Vagina (tissue), 2 donors: Measurements from ENCODE around the gene TPD52L1.

ENCODE experiments used
- CTCF ChIP-seq, 3 experiments: fragments of 450-650 bp in 2 of 3; fragments of 200-600 bp in 1 of 3; sonication (generic) in 1 of 3; IDR thresholded peaks; one replicate each; pipeline ENCODE4 v1.5.1; 2017 to 2019; ENCODE audit warnings: antibody characterized with exemption in 3 of 3, mild to moderate bottlenecking in 2 of 3, moderate library complexity in 2 of 3
- POLR2A ChIP-seq, 2 donors: fragments of 450-650 bp; IDR thresholded peaks; one replicate each; pipeline ENCODE4 v1.6.1; 2017; ENCODE audit warnings: antibody characterized with exemption in 2 of 2, mild to moderate bottlenecking in 2 of 2, moderate library complexity in 2 of 2

DNA sequence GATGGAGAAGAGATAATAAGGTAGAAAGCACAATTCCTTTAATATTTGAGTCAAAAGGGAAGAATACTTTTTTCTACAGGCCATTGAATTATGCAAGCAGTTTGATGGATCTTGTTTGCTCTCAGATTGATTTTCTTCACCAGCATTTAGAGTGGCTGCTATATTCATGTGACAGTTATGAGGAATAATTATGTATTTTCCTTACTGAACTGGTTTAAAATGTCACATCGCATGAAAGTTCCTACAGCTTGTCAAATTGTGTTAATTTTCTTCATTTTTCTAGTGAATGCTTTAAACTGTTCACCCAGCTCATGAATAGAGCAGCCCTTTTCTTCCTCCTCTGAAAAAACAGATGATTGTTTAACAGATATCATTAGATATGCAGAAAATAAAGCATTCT is 37.4 kb upstream of the TPD52L1 start:
- no peak for TF ChIP-seq CTCF (IDR thresholded peaks at IDR 0.05)
- TF ChIP-seq POLR2A (IDR thresholded peaks at IDR 0.05), result no peak
